HEK293T (cell line): ENCODE data around the gene FIS1.

Experiments
- ARNT ChIP-seq: fragments of 450-650 bp; IDR thresholded peaks from 2 replicates; pipeline ENCODE4 v1.6.1; 2017; ENCODE audit warnings: mild to moderate bottlenecking
- BHLHE40 ChIP-seq: fragments of 450-650 bp; IDR thresholded peaks from 2 replicates; pipeline ENCODE4 v1.6.1; 2016; ENCODE audit warnings: mild to moderate bottlenecking, moderate library complexity, borderline replicate concordance
- CTBP1 ChIP-seq: fragments of 450-650 bp; IDR thresholded peaks from 2 replicates; pipeline ENCODE4 v1.6.1; 2016; ENCODE audit warnings: borderline replicate concordance
- ELF4 ChIP-seq: fragments of 450-650 bp; IDR thresholded peaks from 2 replicates; pipeline ENCODE4 v1.6.1; 2017; ENCODE audit warnings: antibody characterized with exemption
- FOXA1 ChIP-seq: fragments of 450-650 bp; IDR thresholded peaks from 2 replicates; pipeline ENCODE4 v1.6.1; 2016; ENCODE audit warnings: mild to moderate bottlenecking
- FOXK2 ChIP-seq: fragments of 450-650 bp; IDR thresholded peaks from 2 replicates; pipeline ENCODE4 v1.6.1; 2016; ENCODE audit warnings: mild to moderate bottlenecking
- FOXM1 ChIP-seq: fragments of 450-650 bp; IDR thresholded peaks from 2 replicates; pipeline ENCODE4 v1.6.1; 2017; ENCODE audit warnings: mild to moderate bottlenecking, borderline replicate concordance
- HDGF ChIP-seq: fragments of 450-650 bp; IDR thresholded peaks from 2 replicates; pipeline ENCODE4 v1.6.1; 2017; ENCODE audit warnings: antibody characterized with exemption, borderline replicate concordance
- L3MBTL2 ChIP-seq: fragments of 450-650 bp; conservative IDR thresholded peaks from 2 replicates; pipeline ENCODE4 v1.6.1; 2016; ENCODE audit warnings: mild to moderate bottlenecking
- LEF1 ChIP-seq: fragments of 450-650 bp; IDR thresholded peaks from 2 replicates; pipeline ENCODE4 v1.6.1; 2017; ENCODE audit warnings: mild to moderate bottlenecking, borderline replicate concordance
- PKNOX1 ChIP-seq: fragments of 450-650 bp; IDR thresholded peaks from 2 replicates; pipeline ENCODE4 v1.6.1; 2016
- SP1 ChIP-seq: fragments of 450-650 bp; IDR thresholded peaks from 2 replicates; pipeline ENCODE4 v1.6.1; 2017
- TARDBP ChIP-seq: fragments of 450-650 bp; IDR thresholded peaks from 2 replicates; pipeline ENCODE4 v1.6.1; 2016
- ZNF384 ChIP-seq: fragments of 450-650 bp; IDR thresholded peaks from 2 replicates; pipeline ENCODE4 v1.6.1; 2016

GRCh38 chr7:101218236-101219125 lies 26.4 kb downstream of the FIS1 start:
- TF ChIP-seq SP1 (no peak), FOXK2 (no peak), BHLHE40 (no peak), LEF1 (no peak), HDGF (no peak), ELF4 (no peak), ARNT (no peak), L3MBTL2 (peak; percentile 54), ZNF384 (no peak), FOXM1 (no peak), FOXA1 (no peak), PKNOX1 (no peak), TARDBP (no peak), CTBP1 (no peak)
